BLaER1 treated with 17β-estradiol and CSF1 and Interleukin-3, amounts not matched to agents 10 nM and 100 nM (cell line): ENCODE results near the gene MAS1.
"Not testable (repeated sequence)": the region's sequence is repeated elsewhere in the genome, so short reads cannot be mapped to it uniquely, and the experiment has no call there.

Experiments
- H3K27ac ChIP-seq, 11 experiments: shearing (Covaris generic); formaldehyde crosslinking; 2 replicates each; pipeline ENCODE4 v1.8.1; 2022
- H3K27me3 ChIP-seq, 11 experiments: shearing (Covaris generic); formaldehyde crosslinking; 2 replicates each; pipeline ENCODE4 v1.8.1; 2022
- H3K36me3 ChIP-seq, 11 experiments: shearing (Covaris generic); formaldehyde crosslinking; 2 replicates each; pipeline ENCODE4 v1.8.1; 2022
- H3K4me1 ChIP-seq, 10 experiments: shearing (Covaris generic); formaldehyde crosslinking; 2 replicates each; pipeline ENCODE4 v1.8.1; 2022
- H3K4me2 ChIP-seq, 11 experiments: shearing (Covaris generic); formaldehyde crosslinking; 2 replicates each; pipeline ENCODE4 v1.8.1; 2022
- H3K4me3 ChIP-seq, 10 experiments: shearing (Covaris generic); formaldehyde crosslinking; 2 replicates each; pipeline ENCODE4 v1.8.1; 2022
- H3K9ac ChIP-seq, 11 experiments: shearing (Covaris generic); formaldehyde crosslinking; 2 replicates each; pipeline ENCODE4 v1.8.1; 2022
- H3K9me3 ChIP-seq, 11 experiments: shearing (Covaris generic); formaldehyde crosslinking; replicated peaks in 1 of 11; 2 replicates each; pipeline ENCODE4 v1.8.1; 2022
- H4K20me1 ChIP-seq, 11 experiments: shearing (Covaris generic); formaldehyde crosslinking; 2 replicates each; pipeline ENCODE4 v1.8.1; 2022
- Cebpa-rat ChIP-seq, 11 experiments: shearing (Covaris generic); IDR thresholded peaks; 2 replicates each; pipeline ENCODE4 v1.8.1; 2022

Gene MAS1

GRCh38 chr6:159860482-159860881, 30.3 kb upstream of the MAS1 start:
- no peak overlapping the region for H3K27ac ChIP-seq
- TF ChIP-seq Cebpa-rat (IDR thresholded peaks at IDR 0.05): no peak
- peaks cover 0 to 18% (median 11%) of the 10 kb centered on the region in 11 experiments; a peak in 15 of 22 replicates for H3K9me3 ChIP-seq
- H3K4me3 ChIP-seq: no peak overlapping the region
- H3K4me2 ChIP-seq: peak overlapping the region in 1 of 11 experiments; percentile 7; a peak in 2 of 22 replicates
- no peaks in the 10 kb centered on the region for H3K36me3 ChIP-seq
- H3K4me1 ChIP-seq: peaks cover 16 to 36% (median 20%) of the 10 kb centered on the region in 10 experiments
- no peak overlapping the region for H3K9ac ChIP-seq
- H4K20me1 ChIP-seq: peaks cover 0 to 5% (median 0%) of the 10 kb centered on the region in 11 experiments; a peak in 2 of 22 replicates
- no peaks in the 10 kb centered on the region for H3K27me3 ChIP-seq

GRCh38 chr6:159862103-159862502, 28.7 kb upstream of the MAS1 start:
- TF ChIP-seq Cebpa-rat (IDR thresholded peaks at IDR 0.05): no peak
- H3K9me3 ChIP-seq: peaks cover 0 to 13% (median 8%) of the 10 kb centered on the region in 11 experiments; a peak in 15 of 22 replicates
- peaks cover 16 to 31% (median 20%) of the 10 kb centered on the region in 10 experiments for H3K4me1 ChIP-seq
- no peaks in the 10 kb centered on the region for H3K27me3 ChIP-seq
- H3K4me2 ChIP-seq: peak overlapping the region; percentile 27 to 76 (median 62)
- H3K9ac ChIP-seq: 0 out of 22 replicates have a peak overlapping the region, but pooled peaks of 1 of the 11 experiments have one; percentile 26
- H4K20me1 ChIP-seq: peaks cover 0 to 5% (median 0%) of the 10 kb centered on the region in 11 experiments; a peak in 2 of 22 replicates
- no peak overlapping the region for H3K4me3 ChIP-seq
- H3K36me3 ChIP-seq: no peaks in the 10 kb centered on the region
- no peak overlapping the region for H3K27ac ChIP-seq

- H3K4me3 ChIP-seq, H3K9ac ChIP-seq, H3K36me3 ChIP-seq, H3K27me3 ChIP-seq, H3K27ac ChIP-seq, H3K9me3 ChIP-seq, H3K4me2 ChIP-seq, H4K20me1 ChIP-seq: not testable (repeated sequence)
- peaks cover 16 to 31% (median 20%) of the 10 kb centered on the region in 10 experiments for H3K4me1 ChIP-seq
Measured at GRCh38 chr6:159863341-159863740, 27.4 kb upstream of the MAS1 start.

- H3K4me3 ChIP-seq: no peak overlapping the region
- H3K27ac ChIP-seq: no peak overlapping the region
- no peak for TF ChIP-seq Cebpa-rat (IDR thresholded peaks at IDR 0.05)
- H3K36me3 ChIP-seq: no peaks in the 10 kb centered on the region
- no peak overlapping the region for H3K4me2 ChIP-seq
- H3K4me1 ChIP-seq: peaks cover 16 to 28% (median 20%) of the 10 kb centered on the region in 10 experiments
- H3K9me3 ChIP-seq: peaks cover 0 to 6% (median 0%) of the 10 kb centered on the region in 11 experiments; a peak in 1 of 22 replicates
- H3K9ac ChIP-seq: no peak overlapping the region
- no peaks in the 10 kb centered on the region for H3K27me3 ChIP-seq
- H4K20me1 ChIP-seq: peaks cover 0 to 5% (median 0%) of the 10 kb centered on the region in 11 experiments; a peak in 2 of 22 replicates
Measured at GRCh38 chr6:159865226-159865920, 25.4 kb upstream of the MAS1 start.

- H3K4me2 ChIP-seq: no peak overlapping the region
- peaks cover 11 to 16% (median 15%) of the 10 kb centered on the region in 10 experiments for H3K4me1 ChIP-seq
- no peak overlapping the region for H3K4me3 ChIP-seq
- no peak overlapping the region for H3K27ac ChIP-seq
- no peak for TF ChIP-seq Cebpa-rat (IDR thresholded peaks at IDR 0.05)
- H3K9ac ChIP-seq: no peak overlapping the region
- H3K36me3 ChIP-seq: no peaks in the 10 kb centered on the region
- peaks cover 0 to 6% (median 0%) of the 10 kb centered on the region in 11 experiments; a peak in 1 of 22 replicates for H3K9me3 ChIP-seq
- H4K20me1 ChIP-seq: peaks cover 0 to 5% (median 0%) of the 10 kb centered on the region in 11 experiments; a peak in 2 of 22 replicates
- H3K27me3 ChIP-seq: no peaks in the 10 kb centered on the region
Measured at GRCh38 chr6:159866286-159867247, 24.2 kb upstream of the MAS1 start.

- no peaks in the 10 kb centered on the region for H3K36me3 ChIP-seq
- H3K9me3 ChIP-seq: peaks cover 0 to 6% (median 0%) of the 10 kb centered on the region in 11 experiments; a peak in 1 of 22 replicates
Measured at GRCh38 chr6:159871241-159871640, 19.5 kb upstream of the MAS1 start.

GRCh38 chr6:159871906-159872305, 18.9 kb upstream of the MAS1 start:
- H3K9me3 ChIP-seq: peaks cover 0 to 6% (median 0%) of the 10 kb centered on the region in 11 experiments; a peak in 1 of 22 replicates
- no peaks in the 10 kb centered on the region for H3K27me3 ChIP-seq
- H3K4me3 ChIP-seq: no peak overlapping the region
- TF ChIP-seq Cebpa-rat (IDR thresholded peaks at IDR 0.05): no peak
- H3K27ac ChIP-seq: no peak overlapping the region
- no peaks in the 10 kb centered on the region for H4K20me1 ChIP-seq
- no peak overlapping the region for H3K9ac ChIP-seq
- peaks cover 0 to 25% (median 19%) of the 10 kb centered on the region in 10 experiments; a peak in 16 of 20 replicates for H3K4me1 ChIP-seq
- no peak overlapping the region for H3K4me2 ChIP-seq
- H3K36me3 ChIP-seq: no peaks in the 10 kb centered on the region

More at GRCh38 chr6:159871241-159871640, 19.5 kb upstream of the MAS1 start:
- Histone ChIP-seq H3K9ac (no peak overlapping the region), H3K4me3 (no peak overlapping the region), H4K20me1 (no peaks in the 10 kb centered on the region), H3K4me2 (no peak overlapping the region), H3K4me1 (peaks cover 0 to 22% (median 18%) of the 10 kb centered on the region in 10 experiments; a peak in 16 of 20 replicates), H3K27ac (no peak overlapping the region), H3K27me3 (no peaks in the 10 kb centered on the region)
- TF ChIP-seq Cebpa-rat (IDR thresholded peaks at IDR 0.05): no peak

GRCh38 chr6:159874435-159874834, 16.4 kb upstream of the MAS1 start:
- Histone ChIP-seq H3K9me3 (no peaks in the 10 kb centered on the region; a peak in 1 of 22 replicates), H3K4me1 (peaks cover 0 to 25% (median 19%) of the 10 kb centered on the region in 10 experiments; a peak in 16 of 20 replicates), H3K9ac (no peak overlapping the region), H3K4me3 (no peak overlapping the region), H3K36me3 (no peaks in the 10 kb centered on the region), H3K4me2 (peak overlapping the region in 6 of 11 experiments; percentile 40 to 73 (median 60); a peak in 7 of 22 replicates), H3K27ac (no peak overlapping the region), H4K20me1 (no peaks in the 10 kb centered on the region), H3K27me3 (no peaks in the 10 kb centered on the region)
- TF ChIP-seq Cebpa-rat (IDR thresholded peaks at IDR 0.05): no peak
